T-helper 22 cell (primary cell): ENCODE results near the gene ARL8A.
"Not testable (repeated sequence)": the region's sequence is repeated elsewhere in the genome, so short reads cannot be mapped to it uniquely, and the experiment has no call there.

ENCODE experiments used
- DNase-seq: peaks from one replicate; pipeline ENCODE4 v3.0.0-alpha.2; 2020; ENCODE audit warnings: low read depth

ARL8A gene

GRCh38 chr1:202158810-202159533 lies 14.4 kb upstream of the ARL8A start:
- no peak for DNase-seq

- no peak for DNase-seq
Observed at GRCh38 chr1:202157945-202158344, 13.4 kb upstream of the ARL8A start.

GRCh38 chr1:202156590-202156989 lies 12.1 kb upstream of the ARL8A start:
- DNase-seq, result no peak

GRCh38 chr1:202155478-202156021 lies 11.0 kb upstream of the ARL8A start:
- peak; percentile 48 for DNase-seq

GRCh38 chr1:202154766-202155477 lies 10.4 kb upstream of the ARL8A start:
- no peak for DNase-seq

- no peak for DNase-seq
Observed at GRCh38 chr1:202154148-202154765, 9.7 kb upstream of the ARL8A start.

- DNase-seq, result no peak
Observed at GRCh38 chr1:202153284-202153683, 8.7 kb upstream of the ARL8A start.

GRCh38 chr1:202152399-202152798 lies 7.9 kb upstream of the ARL8A start:
- no peak for DNase-seq

GRCh38 chr1:202151045-202151444 lies 6.5 kb upstream of the ARL8A start:
- no peak for DNase-seq

- DNase-seq, result no peak
Observed at GRCh38 chr1:202150602-202151001, 6.1 kb upstream of the ARL8A start.

- no peak for DNase-seq
Observed at GRCh38 chr1:202150187-202150586, 5.7 kb upstream of the ARL8A start.

GRCh38 chr1:202149566-202149965 lies 5.0 kb upstream of the ARL8A start:
- no peak for DNase-seq

- DNase-seq, result no peak
Observed at GRCh38 chr1:202148391-202148790, 3.9 kb upstream of the ARL8A start.

GRCh38 chr1:202146993-202147392 lies 2.5 kb upstream of the ARL8A start:
- DNase-seq, result no peak

- DNase-seq, result no peak
Observed at GRCh38 chr1:202146279-202146678, 1.7 kb upstream of the ARL8A start.

GRCh38 chr1:202145744-202146140 lies 1.2 kb upstream of the ARL8A start:
- not testable (repeated sequence) for DNase-seq

GRCh38 chr1:202145068-202145743 lies 669 bp upstream of the ARL8A start:
- DNase-seq, result no peak

GRCh38 chr1:202143768-202144401 lies 652 bp downstream of the ARL8A start:
- DNase-seq, result no peak

GRCh38 chr1:202143011-202143767 lies 1.3 kb downstream of the ARL8A start:
- DNase-seq, result no peak

GRCh38 chr1:202141468-202141867 lies 3.1 kb downstream of the ARL8A start:
- DNase-seq, result not testable (repeated sequence)

GRCh38 chr1:202140833-202141232 lies 3.7 kb downstream of the ARL8A start:
- DNase-seq, result no peak
